Activated effector memory CD4-positive, alpha-beta T cell treated with Interleukin-2 at 50 U/mL for 16 hours (primary cell): ENCODE data around the gene USP19.

Experiments
- DNase-seq: peaks from one replicate; pipeline ENCODE4 v3.0.0-alpha.2; 2020

Gene USP19

GRCh38 chr3:49100046-49100615 lies 20.5 kb downstream of the USP19 start:
- DNase-seq = no peak

DNA sequence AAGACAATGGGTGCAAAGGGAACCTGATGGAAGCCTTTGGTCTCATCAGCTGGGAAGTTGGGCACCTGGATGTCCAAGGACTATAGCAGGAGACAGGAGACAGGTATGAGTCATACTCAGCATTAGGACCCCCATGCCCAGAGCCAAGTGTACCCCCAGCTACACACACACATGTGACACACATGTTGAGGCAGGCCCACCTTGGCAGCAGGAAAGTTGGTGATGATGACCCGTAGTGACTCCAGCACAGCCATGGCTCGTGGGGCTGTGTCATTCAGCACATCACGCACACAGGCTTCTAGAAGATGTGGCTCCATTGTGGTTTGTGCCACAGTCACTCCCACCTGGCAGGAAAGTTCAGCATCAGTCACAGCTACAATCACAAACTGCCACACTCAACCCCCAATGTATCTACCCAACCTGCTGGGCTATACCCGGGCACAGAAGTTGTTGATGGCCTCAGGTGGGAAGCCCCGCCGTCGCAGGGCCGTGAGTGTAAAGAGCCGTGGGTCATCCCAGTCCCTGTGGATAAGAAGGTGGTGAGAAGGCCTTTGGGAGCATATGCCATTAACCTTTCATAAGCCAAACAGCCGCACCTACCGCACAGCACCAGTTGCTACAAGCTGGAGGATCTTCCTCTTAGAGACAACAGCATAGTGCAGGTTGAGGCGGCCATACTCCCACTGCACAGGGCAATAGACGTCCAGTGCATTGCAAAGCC lies 21.6 kb downstream of the USP19 start:
- no peak for DNase-seq

- DNase-seq = no peak
Observed at GRCh38 chr3:49098429-49098828, 22.2 kb downstream of the USP19 start.

DNA sequence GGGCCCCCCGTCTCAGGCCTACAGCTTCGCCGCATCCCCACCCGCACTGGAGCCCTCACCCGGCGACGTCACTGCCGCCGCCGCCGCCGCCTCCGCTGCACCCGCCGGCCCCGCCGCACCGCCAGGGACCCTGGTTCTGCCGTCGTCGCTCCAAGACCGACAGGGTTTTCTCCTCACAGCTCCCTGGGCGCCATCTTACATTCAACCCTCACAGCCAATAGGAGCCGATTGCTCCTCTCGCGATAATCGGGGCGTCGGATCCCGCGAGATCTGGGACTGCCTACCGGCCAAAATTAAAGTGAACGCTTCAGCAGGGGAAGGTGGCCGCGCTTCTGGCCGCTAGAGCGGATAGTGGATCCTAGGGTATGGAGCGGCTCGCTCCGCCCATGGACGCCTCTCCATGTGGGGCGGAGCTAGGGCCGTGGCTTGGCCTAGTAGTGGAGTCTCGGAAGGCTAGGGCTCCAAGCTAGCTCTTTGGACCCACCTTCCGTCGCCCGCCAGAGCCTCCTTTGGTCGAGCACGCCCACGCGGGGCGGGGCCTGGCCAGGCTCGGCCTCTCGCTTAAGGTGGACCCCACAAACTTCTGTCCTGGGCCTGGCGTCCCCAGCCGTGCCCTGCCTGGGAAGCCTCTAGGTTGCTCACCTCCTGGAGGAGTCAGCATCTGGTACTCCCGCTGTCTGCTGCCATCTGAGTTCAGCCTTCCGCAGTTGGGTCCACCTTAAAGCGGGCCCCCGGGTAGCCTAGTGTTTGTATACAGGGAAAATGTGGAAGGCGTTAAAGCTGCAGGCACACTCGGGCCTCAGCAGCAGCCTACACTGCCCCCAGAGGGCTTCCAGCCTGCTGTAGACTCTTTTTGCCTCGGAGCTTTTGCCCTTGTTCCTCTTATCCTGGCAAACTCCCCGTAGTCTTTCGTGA lies 26.5 kb downstream of the USP19 start, which contains the start of gene QRICH1:
Gene QRICH1 (minus strand): TSS at position 219 of the 915 bp plus-strand sequence. CDS start 17,054 bp downstream, outside the sequence.
- DNase-seq = peak; percentile 92

DNA sequence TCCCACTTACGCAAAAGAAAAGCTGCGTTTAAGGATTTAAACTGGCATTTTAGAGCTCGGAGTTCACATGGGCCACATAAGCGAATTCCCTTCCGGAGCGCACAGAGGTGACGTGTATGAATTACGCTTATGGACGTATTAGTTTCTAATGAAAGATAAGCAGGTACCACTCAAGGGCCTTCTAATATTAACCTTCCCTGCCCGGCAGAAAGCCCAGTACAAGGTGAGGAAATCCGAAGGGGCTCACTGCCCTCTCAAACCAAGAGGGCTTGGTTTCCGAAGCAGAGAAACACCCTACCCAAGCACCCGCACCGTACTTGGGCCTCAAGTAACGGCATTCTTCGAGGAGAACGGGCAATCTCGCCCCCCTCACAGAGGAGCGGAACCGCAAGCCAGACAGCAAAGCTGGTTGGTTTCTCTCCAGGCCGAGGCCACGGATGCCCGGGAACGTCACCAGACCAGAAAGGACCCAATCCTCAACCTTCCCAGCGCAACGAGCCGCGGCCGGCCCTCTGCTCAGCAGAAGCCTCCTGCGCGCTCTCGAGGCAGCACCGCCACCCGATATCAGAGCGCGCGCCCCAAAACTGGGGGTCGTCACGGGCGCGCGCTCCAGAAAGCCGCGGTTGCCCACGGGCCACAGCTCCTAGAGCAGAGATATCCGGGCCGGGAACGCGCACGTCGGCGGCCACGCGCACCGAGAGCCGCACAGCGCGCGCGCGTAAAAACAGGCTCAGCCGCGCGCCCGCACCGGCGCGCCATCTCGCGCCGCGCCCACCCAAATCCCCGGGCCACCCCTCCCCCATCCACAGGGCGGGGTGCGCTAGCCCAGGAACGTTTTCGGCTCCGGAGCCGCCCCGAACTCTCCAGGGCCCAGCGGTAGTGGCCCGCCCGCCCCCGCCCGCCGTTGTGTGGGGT lies 27.4 kb downstream of the USP19 start:
- peak; percentile 77 for DNase-seq

- DNase-seq = no peak
Observed at GRCh38 chr3:49081429-49081828, 39.2 kb downstream of the USP19 start.

DNA sequence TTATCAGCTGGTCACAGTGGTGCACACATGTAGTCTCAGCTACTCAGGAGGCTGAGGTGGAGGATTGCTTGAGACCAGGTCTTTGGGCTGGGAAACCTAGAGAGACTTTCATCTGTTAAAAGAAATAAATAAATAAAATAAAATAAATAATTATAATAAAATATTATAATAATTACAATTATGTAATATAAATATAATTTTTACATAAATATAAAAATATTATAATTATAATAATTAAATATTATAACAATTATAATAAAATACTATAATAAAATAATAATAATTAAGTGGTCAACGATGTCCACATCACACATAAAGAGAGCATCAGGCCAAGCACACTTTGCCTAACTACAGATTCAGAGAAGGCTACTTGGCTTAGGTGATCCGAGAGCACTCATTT lies 41.4 kb downstream of the USP19 start:
- DNase-seq = no peak

- no peak for DNase-seq
Observed at GRCh38 chr3:49076646-49077045, 44.0 kb downstream of the USP19 start.

DNA sequence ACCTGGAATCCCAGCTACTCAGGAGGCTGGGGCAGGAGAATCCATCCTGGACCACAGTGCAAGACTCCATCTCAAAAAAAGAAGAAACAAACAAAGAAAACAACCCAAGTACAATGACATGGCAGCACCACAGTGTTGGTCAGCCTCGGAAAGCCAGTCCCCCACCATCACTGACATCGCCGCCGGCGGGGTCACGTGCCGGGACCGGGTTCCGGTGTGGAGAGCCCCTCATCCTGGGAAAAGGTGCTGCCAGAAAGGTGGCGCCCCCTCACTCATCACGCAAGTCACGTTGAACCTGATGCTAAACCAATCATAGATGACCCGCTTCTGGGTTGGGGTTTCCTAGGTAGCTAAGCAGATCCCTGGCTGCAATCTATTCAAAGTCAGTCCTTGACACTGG lies 44.5 kb downstream of the USP19 start:
- DNase-seq = no peak
